ENCODE measurements around the gene ZNF217. TPM values are rescaled to one million over a fixed set of nuclear protein-coding genes. Genes with fewer than 3 reads are reported as not detected.

Gene ZNF217
- total RNA-seq, 2 experiments from 2014 or later = 51.3 to 51.8 TPM

DNA sequence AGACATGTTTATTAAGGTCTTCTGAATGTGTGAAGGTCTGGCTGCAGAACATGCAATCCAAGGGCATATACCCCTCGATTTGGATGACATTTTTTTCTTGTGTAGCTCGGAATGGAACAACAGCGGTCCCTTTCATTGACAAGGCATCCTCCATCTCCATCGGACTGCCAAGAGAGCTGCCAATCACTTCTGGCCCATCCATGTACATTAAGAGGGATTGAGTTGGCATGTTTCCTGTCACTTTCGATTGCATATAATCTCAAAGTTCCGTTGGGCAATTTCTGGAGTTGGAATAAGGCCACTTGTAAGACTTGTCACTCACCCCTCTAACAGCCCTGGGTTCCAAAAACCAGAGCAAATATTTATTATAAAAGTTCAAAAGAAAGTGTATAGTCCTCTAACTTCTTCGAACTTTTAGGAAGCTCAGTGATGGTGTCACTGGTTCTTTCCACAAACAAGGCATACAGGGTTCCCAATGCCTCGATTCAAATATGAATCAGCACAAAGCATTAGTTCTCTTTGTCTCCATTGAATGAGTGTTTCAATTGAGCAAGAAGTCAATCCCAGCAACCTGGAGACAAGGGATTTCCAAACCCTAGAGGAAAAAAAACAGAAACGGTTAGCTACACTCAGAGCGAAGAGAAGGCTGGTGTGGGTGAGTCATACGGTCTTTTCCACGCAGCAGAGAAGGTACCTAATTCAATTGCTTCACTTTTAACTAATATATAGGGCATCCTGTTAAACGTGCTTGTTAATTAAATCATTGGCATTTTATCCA, 10.9 kb downstream of the ZNF217 start:
- ATAC-seq (peak; percentile 50), DNase-seq (peak; percentile 70)
- Mint-ChIP-seq H3K27ac (peak overlapping the region; percentile 94), H3K27me3 (no peaks in the 10 kb centered on the region), H3K9me3 (no peaks in the 10 kb centered on the region), H3K36me3 (ENCODE audit: low read depth) (peaks cover 58% of the 10 kb centered on the region), H3K4me1 (ENCODE audit: low read depth) (peaks cover 74% of the 10 kb centered on the region), H3K4me3 (peak overlapping the region; percentile 90)
- POLR2A ChIA-PET = interaction anchor here (0.5 to 3.3 kb wide), 12 partner anchors 11 to 446 kb away, joined by 3 to 14 read pairs (median 4); partner anchors contain the start of gene ZNF217
- CTCF ChIA-PET = interaction anchor here (1.0 to 2.4 kb wide), 5 partner anchors 39 to 357 kb away, joined by 3 to 15 read pairs (median 4); no protein-coding TSS in a partner anchor
- intact Hi-C loops (cut with micrococcal nuclease) = loop anchor here (5.0 kb wide), 1 partner anchor 125 kb away; no protein-coding TSS in a partner anchor
- TF ChIP-seq, protein P1, sequence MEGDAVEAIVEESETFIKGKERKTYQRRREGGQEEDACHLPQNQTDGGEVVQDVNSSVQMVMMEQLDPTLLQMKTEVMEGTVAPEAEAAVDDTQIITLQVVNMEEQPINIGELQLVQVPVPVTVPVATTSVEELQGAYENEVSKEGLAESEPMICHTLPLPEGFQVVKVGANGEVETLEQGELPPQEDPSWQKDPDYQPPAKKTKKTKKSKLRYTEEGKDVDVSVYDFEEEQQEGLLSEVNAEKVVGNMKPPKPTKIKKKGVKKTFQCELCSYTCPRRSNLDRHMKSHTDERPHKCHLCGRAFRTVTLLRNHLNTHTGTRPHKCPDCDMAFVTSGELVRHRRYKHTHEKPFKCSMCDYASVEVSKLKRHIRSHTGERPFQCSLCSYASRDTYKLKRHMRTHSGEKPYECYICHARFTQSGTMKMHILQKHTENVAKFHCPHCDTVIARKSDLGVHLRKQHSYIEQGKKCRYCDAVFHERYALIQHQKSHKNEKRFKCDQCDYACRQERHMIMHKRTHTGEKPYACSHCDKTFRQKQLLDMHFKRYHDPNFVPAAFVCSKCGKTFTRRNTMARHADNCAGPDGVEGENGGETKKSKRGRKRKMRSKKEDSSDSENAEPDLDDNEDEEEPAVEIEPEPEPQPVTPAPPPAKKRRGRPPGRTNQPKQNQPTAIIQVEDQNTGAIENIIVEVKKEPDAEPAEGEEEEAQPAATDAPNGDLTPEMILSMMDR (IDR thresholded peaks at IDR 0.05) = no peak

DNA sequence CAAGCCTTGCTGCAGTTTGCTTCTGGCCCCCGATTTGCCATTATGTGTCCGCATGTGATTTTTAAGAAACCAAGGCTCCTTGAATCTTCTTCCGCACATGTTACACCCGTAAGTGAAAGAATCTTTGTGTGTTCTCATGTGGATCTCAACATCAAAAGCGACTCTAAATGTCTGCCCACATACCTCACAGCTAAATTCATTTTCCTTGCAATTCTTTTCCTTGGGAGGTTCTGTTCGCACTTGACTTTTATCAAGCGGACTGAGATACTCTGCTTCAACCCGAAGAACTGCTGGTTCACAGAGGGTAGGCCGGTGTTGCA, 11.4 kb downstream of the ZNF217 start:
- ChIA-PET POLR2A (interaction anchor here (0.7 to 3.3 kb wide), 12 partner anchors 10 to 357 kb away, joined by 3 to 14 read pairs (median 5); partner anchors contain the start of gene ZNF217), CTCF (interaction anchor here (1.1 to 2.4 kb wide), 6 partner anchors 9 to 358 kb away, joined by 3 to 15 read pairs (median 4); no protein-coding TSS in a partner anchor)
- peaks cover 79% of the 10 kb centered on the region for H3K4me1 Mint-ChIP-seq (ENCODE audit: low read depth)
- no peak for ATAC-seq
- peak overlapping the region; percentile 90 for H3K4me3 Mint-ChIP-seq
- intact Hi-C loops (cut with micrococcal nuclease) = loop anchor here (5.0 kb wide), 1 partner anchor 125 kb away; no protein-coding TSS in a partner anchor
- no peaks in the 10 kb centered on the region for H3K27me3 Mint-ChIP-seq
- DNase-seq = no peak
- H3K36me3 Mint-ChIP-seq (ENCODE audit: low read depth) = peaks cover 64% of the 10 kb centered on the region
- no peaks in the 10 kb centered on the region for H3K9me3 Mint-ChIP-seq
- H3K27ac Mint-ChIP-seq = peak overlapping the region; percentile 94
- TF ChIP-seq, protein P1 (IDR thresholded peaks at IDR 0.05) = no peak

DNA sequence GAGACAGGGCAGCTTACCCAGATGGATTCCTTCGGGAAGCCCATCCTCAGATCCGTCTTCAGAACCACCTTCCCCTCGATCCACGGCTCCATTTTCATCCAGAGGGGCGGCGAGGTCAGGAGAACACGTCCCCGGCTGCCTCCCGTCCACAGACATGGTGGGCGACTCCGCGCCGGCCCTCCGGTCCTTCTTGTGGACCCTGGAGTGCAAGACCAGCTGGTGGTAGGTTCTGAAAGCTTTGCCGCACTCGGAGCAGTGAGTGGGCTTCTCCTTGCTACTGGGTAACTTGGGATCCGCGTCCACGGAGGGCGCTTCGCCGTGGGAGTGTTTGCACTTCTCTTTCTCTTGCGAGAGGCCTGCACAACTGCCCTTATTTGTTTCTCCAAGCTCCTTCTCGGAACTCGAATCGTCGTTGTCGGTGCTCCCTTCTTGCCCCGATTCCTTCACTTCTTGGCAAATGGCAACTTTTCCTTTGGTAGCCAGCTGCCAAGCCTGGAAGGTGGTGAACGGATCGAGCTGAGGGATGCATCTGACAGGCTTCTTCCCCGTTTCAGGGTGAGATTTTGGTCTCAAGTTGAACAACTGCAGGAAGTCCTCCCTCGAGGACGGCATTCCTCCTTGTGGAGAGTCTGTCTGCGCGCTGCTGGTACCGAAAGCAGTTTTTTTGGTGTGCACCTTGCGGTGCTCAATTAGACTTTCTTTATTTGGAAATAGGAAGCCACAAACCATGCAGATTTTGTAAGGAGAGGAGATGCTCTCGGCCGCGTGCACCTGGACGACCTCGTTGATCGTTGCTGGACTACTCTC, 12.0 kb downstream of the ZNF217 start:
- TF ChIP-seq, protein P1 (IDR thresholded peaks at IDR 0.05) = no peak
- Mint-ChIP-seq H3K27ac (peak overlapping the region; percentile 94), H3K4me1 (ENCODE audit: low read depth) (peaks cover 80% of the 10 kb centered on the region), H3K36me3 (ENCODE audit: low read depth) (peaks cover 69% of the 10 kb centered on the region), H3K4me3 (peak overlapping the region; percentile 90), H3K9me3 (no peaks in the 10 kb centered on the region), H3K27me3 (no peaks in the 10 kb centered on the region)
- POLR2A ChIA-PET = interaction anchor here (0.7 to 3.3 kb wide), 12 partner anchors 10 to 358 kb away, joined by 3 to 14 read pairs (median 5); partner anchors contain the start of gene ZNF217
- DNase-seq = peak; percentile 38
- ATAC-seq = no peak
- intact Hi-C loops (cut with micrococcal nuclease) = loop anchor here (5.0 kb wide), 1 partner anchor 126 kb away; no protein-coding TSS in a partner anchor
- CTCF ChIA-PET = interaction anchor here (1.1 to 2.4 kb wide), 5 partner anchors 10 to 358 kb away, joined by 3 to 15 read pairs (median 4); no protein-coding TSS in a partner anchor

DNA sequence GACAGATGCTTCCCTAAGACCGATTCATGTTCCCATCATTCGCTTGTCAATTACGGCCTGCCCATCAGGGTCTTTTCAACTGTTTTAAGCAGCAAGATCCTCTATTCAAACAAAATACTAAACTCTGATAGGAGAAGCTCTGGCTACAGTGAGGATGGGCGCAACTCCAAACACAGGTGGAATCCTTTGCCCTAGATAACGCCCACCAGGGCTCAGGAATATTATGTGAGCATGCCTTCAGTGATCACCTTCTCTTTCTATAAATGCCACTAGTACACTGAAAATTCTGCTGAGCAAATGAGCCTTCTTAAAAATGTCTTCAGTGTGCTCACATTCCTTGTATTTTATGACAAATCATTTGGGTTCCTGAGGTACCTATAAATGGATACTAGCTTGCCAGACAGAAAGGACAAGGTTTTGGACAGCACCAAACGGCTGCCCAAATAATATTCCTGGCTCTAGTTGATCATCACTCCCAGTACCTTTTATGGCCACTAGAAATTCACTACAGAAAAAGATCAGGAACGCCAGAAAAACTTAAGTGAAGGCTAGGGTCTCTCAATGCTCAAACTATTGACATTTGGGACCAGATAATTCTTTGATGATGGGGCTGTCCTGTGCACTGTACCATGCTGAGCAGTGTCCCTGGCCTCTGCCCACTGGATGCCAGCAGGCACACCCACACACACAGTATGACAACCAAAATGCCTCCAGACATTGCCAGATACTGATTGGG, 13.1 kb downstream of the ZNF217 start:
- Mint-ChIP-seq H3K4me1 (ENCODE audit: low read depth) (peaks cover 80% of the 10 kb centered on the region), H3K27ac (peak overlapping the region; percentile 94), H3K27me3 (no peaks in the 10 kb centered on the region), H3K4me3 (peak overlapping the region; percentile 90), H3K9me3 (no peaks in the 10 kb centered on the region), H3K36me3 (ENCODE audit: low read depth) (peaks cover 71% of the 10 kb centered on the region)
- ATAC-seq (no peak), DNase-seq (no peak)
- TF ChIP-seq, protein P1 (IDR thresholded peaks at IDR 0.05) = no peak
- POLR2A ChIA-PET = interaction anchor here (0.8 to 3.3 kb wide), 8 partner anchors 9 to 359 kb away, joined by 3 to 14 read pairs (median 4); partner anchors contain the start of gene ZNF217
- intact Hi-C loops (cut with micrococcal nuclease) = loop anchor here (5.0 kb wide), 1 partner anchor 127 kb away; no protein-coding TSS in a partner anchor
- CTCF ChIA-PET = interaction anchor here (0.6 to 6.4 kb wide), 11 partner anchors 31 to 619 kb away, joined by 3 to 65 read pairs (median 4); no protein-coding TSS in a partner anchor

Measured in activated CD8-positive, alpha-beta T cell treated with anti-CD3 and anti-CD28 coated beads for 36 hours (primary cell).